Endothelial cell (in vitro differentiated cells): ENCODE data around the gene HOXC4. TPM values are rescaled to one million over a fixed set of nuclear protein-coding genes. Genes with fewer than 3 reads are reported as not detected.

ENCODE experiments used
- DNase-seq: peaks from one replicate; pipeline ENCODE4 v3.0.0; 2021; ENCODE audit warnings: low spot score
- H3K27ac Mint-ChIP-seq: one replicate; pipeline ENCODE4 v1.8.0; 2021; ENCODE audit warnings: mixed read lengths, inconsistent platforms; ENCODE audit not compliant: unreplicated experiment
- H3K27me3 Mint-ChIP-seq: one replicate; pipeline ENCODE4 v1.8.0; 2021; ENCODE audit warnings: mild to moderate bottlenecking, moderate library complexity, mixed read lengths, inconsistent platforms; ENCODE audit not compliant: unreplicated experiment
- H3K36me3 Mint-ChIP-seq: one replicate; pipeline ENCODE4 v1.8.0; 2021; ENCODE audit warnings: mild to moderate bottlenecking, low read depth, mixed read lengths, inconsistent platforms; ENCODE audit not compliant: unreplicated experiment
- H3K4me1 Mint-ChIP-seq: one replicate; pipeline ENCODE4 v1.8.0; 2021; ENCODE audit warnings: mild to moderate bottlenecking, mixed read lengths, inconsistent platforms; ENCODE audit not compliant: unreplicated experiment
- H3K4me3 Mint-ChIP-seq: one replicate; pipeline ENCODE4 v1.8.0; 2021; ENCODE audit warnings: mild to moderate bottlenecking, mixed read lengths, inconsistent platforms; ENCODE audit not compliant: unreplicated experiment
- H3K9me3 Mint-ChIP-seq: one replicate; pipeline ENCODE4 v1.8.0; 2021; ENCODE audit warnings: mixed read lengths, inconsistent platforms; ENCODE audit not compliant: unreplicated experiment
- long read RNA-seq: library from polyadenylated mRNA; unstranded; transcript quantifications from one replicate; pipeline ENCODE4 v2.0.0, GENCODE V29; 2020; ENCODE audit not compliant: unreplicated experiment
- total RNA-seq: library from RNA; stranded (reverse); fragmentation: NEBNext Ultra II Directional; extraction: Animal tissue kit (Norgen Biotek cat#: 25700); gene quantifications from one replicate; pipeline ENCODE4 v1.2.1, GENCODE V29; 2021; ENCODE audit not compliant: unreplicated experiment
- TF ChIP-seq, protein P1 (sequence below): fragments of 200-600 bp; sonication (generic); IDR thresholded peaks from one replicate; pipeline ENCODE4 v1.5.0; 2021; ENCODE audit warnings: antibody characterized with exemption; ENCODE audit not compliant: unreplicated experiment

The HOXC4 gene
- total RNA-seq = not detected
- long read RNA-seq = 0 reads

DNA sequence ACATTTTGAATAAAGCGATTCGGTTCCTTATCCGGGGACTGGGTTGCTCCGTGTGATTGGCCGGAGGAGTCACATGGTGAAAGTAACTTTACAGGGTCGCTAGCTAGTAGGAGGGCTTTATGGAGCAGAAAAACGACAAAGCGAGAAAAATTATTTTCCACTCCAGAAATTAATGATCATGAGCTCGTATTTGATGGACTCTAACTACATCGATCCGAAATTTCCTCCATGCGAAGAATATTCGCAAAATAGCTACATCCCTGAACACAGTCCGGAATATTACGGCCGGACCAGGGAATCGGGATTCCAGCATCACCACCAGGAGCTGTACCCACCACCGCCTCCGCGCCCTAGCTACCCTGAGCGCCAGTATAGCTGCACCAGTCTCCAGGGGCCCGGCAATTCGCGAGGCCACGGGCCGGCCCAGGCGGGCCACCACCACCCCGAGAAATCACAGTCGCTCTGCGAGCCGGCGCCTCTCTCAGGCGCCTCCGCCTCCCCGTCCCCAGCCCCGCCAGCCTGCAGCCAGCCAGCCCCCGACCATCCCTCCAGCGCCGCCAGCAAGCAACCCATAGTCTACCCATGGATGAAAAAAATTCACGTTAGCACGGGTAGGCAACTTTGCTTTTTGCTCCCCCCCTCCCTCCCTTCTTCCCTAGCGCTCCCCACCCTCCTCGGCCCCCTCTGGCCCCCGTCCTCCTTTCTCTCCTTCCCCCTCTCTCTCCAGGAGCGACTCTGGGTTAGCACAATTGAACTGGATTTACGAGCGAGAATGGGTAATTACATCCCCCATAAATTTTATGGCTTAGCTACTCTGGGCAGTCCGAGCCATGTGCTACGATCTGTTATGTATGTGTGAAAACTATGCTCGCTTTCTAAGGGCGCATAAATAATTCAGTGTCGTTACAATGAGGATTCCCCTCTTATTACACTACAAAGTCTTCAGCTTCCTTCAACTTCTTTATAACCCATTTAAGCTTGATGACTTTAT lies at the start of gene HOXC4:
TSS of gene HOXC4 (plus strand) at position 85 of the 991 bp plus-strand sequence. CDS start at position 173, 88 bp downstream.
- peaks cover 6% of the 10 kb centered on the region for H3K4me1 Mint-ChIP-seq
- no peak for DNase-seq
- H3K27ac Mint-ChIP-seq = no peak within 1 kb of the TSS

DNA sequence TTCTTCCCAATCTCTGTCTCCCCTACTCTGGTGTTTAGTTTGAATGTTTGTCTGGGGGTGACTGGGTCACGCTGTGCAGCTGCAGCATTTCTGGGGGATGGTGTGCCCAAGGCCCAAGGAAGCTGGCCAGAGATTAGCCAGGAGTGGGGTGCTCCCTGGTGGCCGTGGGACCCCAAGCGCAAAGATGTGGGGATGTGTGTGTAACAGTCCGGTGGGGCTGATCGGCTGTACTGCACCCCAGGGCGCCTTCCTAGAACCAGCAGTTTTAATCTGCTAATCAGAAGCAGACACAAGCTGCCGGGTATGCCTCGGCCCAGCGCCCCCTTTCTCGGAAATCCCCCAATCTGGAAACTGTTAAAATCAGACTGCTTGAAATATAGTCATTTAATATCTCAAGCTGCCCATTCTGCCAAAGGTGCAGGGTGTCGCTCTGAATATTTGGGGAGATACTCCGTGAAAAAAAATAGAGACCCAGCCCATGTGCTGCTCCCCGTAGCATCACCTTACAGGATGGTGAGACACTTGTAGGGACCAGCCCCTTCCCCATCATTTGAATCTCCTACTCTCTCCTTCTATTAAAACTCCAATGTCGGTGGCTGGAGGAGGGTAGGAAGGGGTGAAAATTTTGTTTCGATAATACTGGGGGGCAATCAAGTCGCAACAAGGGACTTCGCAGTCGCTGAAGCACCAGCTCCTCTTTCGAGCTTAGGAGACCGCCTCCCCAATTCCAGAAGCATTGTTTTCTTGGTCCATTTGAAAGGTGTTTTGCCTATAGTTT lies 49.4 kb upstream of the HOXC4 start:
- Mint-ChIP-seq H3K4me3 (no peak overlapping the region), H3K27me3 (peaks cover 32% of the 10 kb centered on the region), H3K36me3 (no peaks in the 10 kb centered on the region), H3K27ac (no peak overlapping the region), H3K4me1 (peaks cover 11% of the 10 kb centered on the region), H3K9me3 (no peaks in the 10 kb centered on the region)
- TF ChIP-seq, protein P1, sequence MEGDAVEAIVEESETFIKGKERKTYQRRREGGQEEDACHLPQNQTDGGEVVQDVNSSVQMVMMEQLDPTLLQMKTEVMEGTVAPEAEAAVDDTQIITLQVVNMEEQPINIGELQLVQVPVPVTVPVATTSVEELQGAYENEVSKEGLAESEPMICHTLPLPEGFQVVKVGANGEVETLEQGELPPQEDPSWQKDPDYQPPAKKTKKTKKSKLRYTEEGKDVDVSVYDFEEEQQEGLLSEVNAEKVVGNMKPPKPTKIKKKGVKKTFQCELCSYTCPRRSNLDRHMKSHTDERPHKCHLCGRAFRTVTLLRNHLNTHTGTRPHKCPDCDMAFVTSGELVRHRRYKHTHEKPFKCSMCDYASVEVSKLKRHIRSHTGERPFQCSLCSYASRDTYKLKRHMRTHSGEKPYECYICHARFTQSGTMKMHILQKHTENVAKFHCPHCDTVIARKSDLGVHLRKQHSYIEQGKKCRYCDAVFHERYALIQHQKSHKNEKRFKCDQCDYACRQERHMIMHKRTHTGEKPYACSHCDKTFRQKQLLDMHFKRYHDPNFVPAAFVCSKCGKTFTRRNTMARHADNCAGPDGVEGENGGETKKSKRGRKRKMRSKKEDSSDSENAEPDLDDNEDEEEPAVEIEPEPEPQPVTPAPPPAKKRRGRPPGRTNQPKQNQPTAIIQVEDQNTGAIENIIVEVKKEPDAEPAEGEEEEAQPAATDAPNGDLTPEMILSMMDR = no peak
- no peak for DNase-seq

More for the DNA sequence above, at the start of gene HOXC4:
- Mint-ChIP-seq H3K27me3 (peaks cover 44% of the 10 kb centered on the region), H3K36me3 (peaks cover 3% of the 10 kb centered on the region), H3K9me3 (no peaks in the 10 kb centered on the region), H3K4me3 (peak within 1 kb of the TSS; percentile 60)
- TF ChIP-seq, protein P1 = no peak

DNA sequence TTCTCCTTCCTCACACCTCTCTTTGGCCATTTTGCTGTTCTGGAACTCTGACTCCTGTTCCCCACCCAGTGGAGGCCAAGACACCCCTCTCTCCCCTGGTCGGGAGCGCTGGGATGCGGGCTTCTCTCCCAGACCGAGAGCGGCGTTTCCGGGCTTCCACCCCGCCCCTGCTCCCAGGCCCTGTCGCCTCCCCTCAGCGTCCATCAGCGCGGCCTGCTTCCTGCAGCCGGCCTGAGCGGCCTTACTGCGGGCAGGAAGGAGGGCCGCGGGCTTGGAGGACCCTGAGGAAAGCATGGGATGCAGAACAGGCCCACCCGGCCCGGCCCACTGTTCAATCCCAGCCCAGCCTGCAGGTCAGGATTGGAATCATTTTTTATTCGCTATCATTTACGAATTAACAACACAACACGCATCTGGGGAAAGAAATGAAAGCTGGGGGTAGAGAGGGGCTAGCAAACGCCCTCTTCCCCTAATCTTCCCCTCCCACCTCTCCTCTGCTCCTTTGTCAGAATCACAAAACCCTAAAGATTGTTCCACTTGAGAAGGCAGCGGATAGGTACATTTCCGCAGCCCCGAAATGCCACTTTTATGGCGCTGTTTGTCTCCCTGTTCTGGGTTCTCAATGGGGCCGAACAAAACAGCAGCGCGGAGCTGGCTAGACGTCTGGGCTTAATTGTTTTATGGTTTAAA lies 48.6 kb upstream of the HOXC4 start:
- TF ChIP-seq, protein P1 = no peak
- Mint-ChIP-seq H3K27me3 (peaks cover 34% of the 10 kb centered on the region), H3K36me3 (no peaks in the 10 kb centered on the region), H3K4me1 (peaks cover 11% of the 10 kb centered on the region), H3K27ac (no peak overlapping the region), H3K4me3 (no peak overlapping the region), H3K9me3 (no peaks in the 10 kb centered on the region)
- peak; percentile 56 for DNase-seq

DNA sequence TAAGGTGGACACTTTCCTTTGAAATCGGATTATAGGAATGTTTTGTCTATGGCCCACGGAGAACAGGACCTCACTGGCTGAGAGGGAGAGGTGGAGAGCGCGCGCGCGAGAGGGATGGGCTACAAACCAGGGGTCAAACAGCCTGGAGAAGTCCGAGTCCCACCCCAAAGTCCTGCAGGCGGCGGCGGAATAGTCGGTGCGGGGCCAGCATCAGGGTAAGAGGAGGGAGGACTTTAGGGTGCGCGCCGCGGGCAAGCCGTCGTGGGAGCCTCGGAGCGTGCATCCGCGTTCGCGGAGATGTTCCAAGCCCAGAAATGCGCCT lies 48.1 kb upstream of the HOXC4 start:
- H3K27ac Mint-ChIP-seq = no peak overlapping the region
- H3K4me1 Mint-ChIP-seq = peaks cover 11% of the 10 kb centered on the region
- no peaks in the 10 kb centered on the region for H3K36me3 Mint-ChIP-seq
- DNase-seq = no peak
- peaks cover 34% of the 10 kb centered on the region for H3K27me3 Mint-ChIP-seq
- H3K9me3 Mint-ChIP-seq = no peaks in the 10 kb centered on the region
- TF ChIP-seq, protein P1 = no peak
- peak overlapping the region; percentile 31 for H3K4me3 Mint-ChIP-seq
